22Rv1 (cell line): Measurements from ENCODE around the gene DNAAF3.

Experiments
- CTCF ChIP-seq: fragments of 450-650 bp; IDR thresholded peaks from 2 replicates; pipeline ENCODE4 v1.5.1; 2017; ENCODE audit warnings: mild to moderate bottlenecking
- ZFX ChIP-seq: fragments of 450-650 bp; IDR thresholded peaks from 2 replicates; pipeline ENCODE4 v1.6.1; 2017; ENCODE audit warnings: antibody characterized with exemption, borderline replicate concordance

GRCh38 chr19:55117663-55118391, 48.6 kb downstream of the DNAAF3 start:
- no peak for TF ChIP-seq CTCF
- no peak for TF ChIP-seq ZFX
